Fibroblast of lung (primary cell): ENCODE measurements around the gene ZNF277.

Experiments
- EZH2 ChIP-seq: IDR thresholded peaks from 2 replicates; pipeline ENCODE4 v1.5.1; 2012; ENCODE audit warnings: low read length, control low read depth, mild to moderate bottlenecking; ENCODE audit errors: missing control alignments
- TF ChIP-seq, protein P1 (sequence below), 2 donors: IDR thresholded peaks in 1 of 2; conservative IDR thresholded peaks in 1 of 2; 1 replicate in 1 of 2; 2 replicates in 1 of 2; pipeline ENCODE4 v1.5.1; 2011 to 2012; ENCODE audit warnings: low read length in 2 of 2, control low read depth in 1 of 2, inconsistent platforms in 1 of 2, low read depth in 1 of 2, mild to moderate bottlenecking in 1 of 2

DNA sequence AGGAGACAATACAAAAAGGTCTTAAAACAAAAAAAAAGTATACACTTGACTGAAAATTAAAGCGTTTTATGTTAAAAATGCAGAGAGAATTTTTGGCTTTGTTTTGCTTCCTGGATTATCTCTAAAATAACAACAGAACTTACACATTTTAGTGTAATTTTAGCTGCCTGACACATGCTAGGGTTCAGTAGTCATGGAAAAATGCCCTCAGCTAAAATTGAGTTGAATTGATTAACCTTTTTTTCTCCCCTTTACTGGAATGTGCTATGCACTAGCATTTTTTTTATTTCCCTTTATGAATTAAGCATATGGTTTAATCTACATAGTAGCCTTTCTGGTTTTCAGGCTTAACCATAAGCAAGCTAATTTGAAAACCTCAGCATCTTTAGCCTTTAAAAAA, 89.9 kb downstream of the ZNF277 start:
- TF ChIP-seq, protein P1, sequence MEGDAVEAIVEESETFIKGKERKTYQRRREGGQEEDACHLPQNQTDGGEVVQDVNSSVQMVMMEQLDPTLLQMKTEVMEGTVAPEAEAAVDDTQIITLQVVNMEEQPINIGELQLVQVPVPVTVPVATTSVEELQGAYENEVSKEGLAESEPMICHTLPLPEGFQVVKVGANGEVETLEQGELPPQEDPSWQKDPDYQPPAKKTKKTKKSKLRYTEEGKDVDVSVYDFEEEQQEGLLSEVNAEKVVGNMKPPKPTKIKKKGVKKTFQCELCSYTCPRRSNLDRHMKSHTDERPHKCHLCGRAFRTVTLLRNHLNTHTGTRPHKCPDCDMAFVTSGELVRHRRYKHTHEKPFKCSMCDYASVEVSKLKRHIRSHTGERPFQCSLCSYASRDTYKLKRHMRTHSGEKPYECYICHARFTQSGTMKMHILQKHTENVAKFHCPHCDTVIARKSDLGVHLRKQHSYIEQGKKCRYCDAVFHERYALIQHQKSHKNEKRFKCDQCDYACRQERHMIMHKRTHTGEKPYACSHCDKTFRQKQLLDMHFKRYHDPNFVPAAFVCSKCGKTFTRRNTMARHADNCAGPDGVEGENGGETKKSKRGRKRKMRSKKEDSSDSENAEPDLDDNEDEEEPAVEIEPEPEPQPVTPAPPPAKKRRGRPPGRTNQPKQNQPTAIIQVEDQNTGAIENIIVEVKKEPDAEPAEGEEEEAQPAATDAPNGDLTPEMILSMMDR (conservative IDR thresholded peaks at IDR 0.05 in 1 of 2, IDR thresholded peaks at IDR 0.05 in 1 of 2; ENCODE audit: low read depth in 1 of 2, low read length in 2 of 2) = no peak
- TF ChIP-seq EZH2 = no peak
